ENCODE results near the gene FOXG1. TPM values are rescaled to one million over a fixed set of nuclear protein-coding genes. Genes with fewer than 3 reads are reported as not detected.

Gene FOXG1
- polyA plus RNA-seq, 1 donor from 2014 or later = 53.5 TPM

GRCh38 chr14:28760431-28760996 is 6.1 kb upstream of the FOXG1 start:
- no peaks in the 10 kb centered on the region for H4K20me1 ChIP-seq (ENCODE audit: insufficient read depth)
- H3K9me2 ChIP-seq (ENCODE audit: insufficient read depth, low read length) = no peaks in the 10 kb centered on the region
- peaks cover 24% of the 10 kb centered on the region for H3F3A ChIP-seq (ENCODE audit: insufficient read depth, low read length, poor library complexity, severe bottlenecking)
- peak overlapping the region; percentile 66 for H3K4me3 ChIP-seq (ENCODE audit: low read length)
- H3K27ac ChIP-seq (ENCODE audit: low read length) = peak overlapping the region; percentile 90
- peak overlapping the region; percentile 97 for H3K4me2 ChIP-seq (ENCODE audit: low read length)
- no peaks in the 10 kb centered on the region for H3K27me3 ChIP-seq (ENCODE audit: insufficient read depth, low read depth, low read length)
- no peak overlapping the region for H2AFZ ChIP-seq (ENCODE audit: low read depth, low read length)
- TF ChIP-seq MXI1 (conservative IDR thresholded peaks at IDR 0.05; ENCODE audit: poor library complexity, severe bottlenecking) (no peak), TAF1 (IDR thresholded peaks at IDR 0.05; ENCODE audit: low read depth) (no peak), EZH2 (IDR thresholded peaks at IDR 0.05; ENCODE audit: borderline replicate concordance, insufficient read depth, low read length, poor library complexity, severe bottlenecking) (no peak), RAD21 (conservative IDR thresholded peaks at IDR 0.05) (no peak)
- no peaks in the 10 kb centered on the region for H3K36me3 ChIP-seq (ENCODE audit: insufficient read depth, low read length)
- peaks cover 98% of the 10 kb centered on the region for H3K79me2 ChIP-seq (replicated peaks; ENCODE audit: insufficient read depth, low read length)
- H3K9me3 ChIP-seq (ENCODE audit: low read length) = no peaks in the 10 kb centered on the region
- H3K9ac ChIP-seq (ENCODE audit: low read length) = peak overlapping the region; percentile 91

- H3K4me2 ChIP-seq (ENCODE audit: low read length) = peak overlapping the region; percentile 100
- H3K27me3 ChIP-seq (ENCODE audit: insufficient read depth, low read depth, low read length) = no peaks in the 10 kb centered on the region
Measured at GRCh38 chr14:28761438-28762291, 4.9 kb upstream of the FOXG1 start.

More at GRCh38 chr14:28761438-28762291, 4.9 kb upstream of the FOXG1 start:
- TF ChIP-seq RAD21 (conservative IDR thresholded peaks at IDR 0.05) (no peak), EZH2 (IDR thresholded peaks at IDR 0.05; ENCODE audit: borderline replicate concordance, insufficient read depth, low read length, poor library complexity, severe bottlenecking) (no peak), POLR2AphosphoS5 (IDR thresholded peaks at IDR 0.05) (peak; percentile 91), MXI1 (conservative IDR thresholded peaks at IDR 0.05; ENCODE audit: poor library complexity, severe bottlenecking) (peak; percentile 43), EP300 (conservative IDR thresholded peaks at IDR 0.05; ENCODE audit: poor library complexity, severe bottlenecking) (peak; percentile 92), SMC3 (conservative IDR thresholded peaks at IDR 0.05; ENCODE audit: poor library complexity) (no peak), REST (IDR thresholded peaks at IDR 0.05; ENCODE audit: borderline replicate concordance) (peak; percentile 50), CTCF (IDR thresholded peaks at IDR 0.05; ENCODE audit: poor library complexity, severe bottlenecking) (no peak), TAF1 (IDR thresholded peaks at IDR 0.05; ENCODE audit: low read depth) (no peak)
- H3K36me3 ChIP-seq (ENCODE audit: insufficient read depth, low read length) = no peaks in the 10 kb centered on the region
- peaks cover 94% of the 10 kb centered on the region for H3K79me2 ChIP-seq (replicated peaks; ENCODE audit: insufficient read depth, low read length)
- H3K9me2 ChIP-seq (ENCODE audit: insufficient read depth, low read length) = no peaks in the 10 kb centered on the region
- H4K20me1 ChIP-seq (ENCODE audit: insufficient read depth) = no peaks in the 10 kb centered on the region
- no peaks in the 10 kb centered on the region for H3K9me3 ChIP-seq (ENCODE audit: low read length)
- peak overlapping the region; percentile 82 for H3K4me3 ChIP-seq (ENCODE audit: low read length)
- H3F3A ChIP-seq (ENCODE audit: insufficient read depth, low read length, poor library complexity, severe bottlenecking) = peaks cover 20% of the 10 kb centered on the region
- H3K27ac ChIP-seq (ENCODE audit: low read length) = peak overlapping the region; percentile 100
- no peak overlapping the region for H2AFZ ChIP-seq (ENCODE audit: low read depth, low read length)
- H3K9ac ChIP-seq (ENCODE audit: low read length) = peak overlapping the region; percentile 98

Data from neural cell (in vitro differentiated cells).